ENCODE data around the gene MAST4.

Gene MAST4

DNA sequence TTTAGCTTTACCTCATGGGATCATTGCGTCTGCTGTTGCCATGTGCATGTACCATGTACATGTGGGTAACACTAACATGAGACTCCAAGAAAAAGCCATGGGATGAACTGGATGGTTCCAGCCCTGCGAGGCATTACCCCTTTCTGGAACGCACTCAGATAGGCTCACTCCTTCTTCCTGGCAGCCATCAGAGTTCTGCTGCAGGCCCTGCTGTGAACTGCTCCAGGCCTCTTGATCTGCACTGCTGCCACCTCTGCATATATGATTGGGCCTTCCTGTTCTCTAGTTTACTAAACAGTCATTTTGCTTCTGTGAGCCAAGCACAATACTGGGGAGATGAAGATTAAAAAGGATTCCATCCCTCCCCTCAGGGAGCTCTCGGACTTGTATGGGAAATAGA is 379.9 kb downstream of the MAST4 start:
- TF ChIP-seq GABPA (IDR thresholded peaks at IDR 0.05; ENCODE audit: low read depth): no peak
- DNase-seq (ENCODE audit: low read depth in 1 of 2, low spot score in 1 of 2): no peak
- H3K27ac ChIP-seq (replicated peaks): no peak overlapping the region
- H3K27me3 ChIP-seq (ENCODE audit: insufficient read depth, poor library complexity, severe bottlenecking): no peaks in the 10 kb centered on the region
- H3K4me3 ChIP-seq (replicated peaks; ENCODE audit: insufficient read depth, low read length): no peak overlapping the region

DNA sequence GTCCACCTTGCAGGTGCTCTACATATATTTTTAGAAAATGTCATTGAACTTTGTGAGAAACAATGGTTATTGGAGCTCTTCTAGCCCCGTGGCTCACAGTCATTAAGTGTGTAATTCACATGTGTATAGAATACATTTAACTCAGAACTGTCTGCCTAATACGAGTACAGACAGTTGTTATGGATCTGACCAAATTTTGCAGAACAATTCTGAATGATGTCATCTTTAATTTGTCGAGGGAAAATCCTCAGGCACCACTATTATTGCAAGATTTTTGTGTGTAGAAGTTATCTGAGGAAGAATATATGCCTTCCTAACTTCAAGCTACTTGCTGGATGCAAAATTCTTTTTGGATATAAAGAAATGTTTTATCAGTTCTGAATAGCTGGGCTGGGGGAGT is 383.5 kb downstream of the MAST4 start:
- no peak for TF ChIP-seq SPI1 (IDR thresholded peaks at IDR 0.05; ENCODE audit: borderline replicate concordance, low read depth)
- TF ChIP-seq GABPA (IDR thresholded peaks at IDR 0.05; ENCODE audit: low read depth): no peak
- no peak for TF ChIP-seq POLR2AphosphoS5 (IDR thresholded peaks at IDR 0.05; ENCODE audit: low read depth)
- TF ChIP-seq, protein P1, sequence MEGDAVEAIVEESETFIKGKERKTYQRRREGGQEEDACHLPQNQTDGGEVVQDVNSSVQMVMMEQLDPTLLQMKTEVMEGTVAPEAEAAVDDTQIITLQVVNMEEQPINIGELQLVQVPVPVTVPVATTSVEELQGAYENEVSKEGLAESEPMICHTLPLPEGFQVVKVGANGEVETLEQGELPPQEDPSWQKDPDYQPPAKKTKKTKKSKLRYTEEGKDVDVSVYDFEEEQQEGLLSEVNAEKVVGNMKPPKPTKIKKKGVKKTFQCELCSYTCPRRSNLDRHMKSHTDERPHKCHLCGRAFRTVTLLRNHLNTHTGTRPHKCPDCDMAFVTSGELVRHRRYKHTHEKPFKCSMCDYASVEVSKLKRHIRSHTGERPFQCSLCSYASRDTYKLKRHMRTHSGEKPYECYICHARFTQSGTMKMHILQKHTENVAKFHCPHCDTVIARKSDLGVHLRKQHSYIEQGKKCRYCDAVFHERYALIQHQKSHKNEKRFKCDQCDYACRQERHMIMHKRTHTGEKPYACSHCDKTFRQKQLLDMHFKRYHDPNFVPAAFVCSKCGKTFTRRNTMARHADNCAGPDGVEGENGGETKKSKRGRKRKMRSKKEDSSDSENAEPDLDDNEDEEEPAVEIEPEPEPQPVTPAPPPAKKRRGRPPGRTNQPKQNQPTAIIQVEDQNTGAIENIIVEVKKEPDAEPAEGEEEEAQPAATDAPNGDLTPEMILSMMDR (IDR thresholded peaks at IDR 0.05; ENCODE audit: insufficient read depth, low read length): no peak
- TF ChIP-seq, protein P2, sequence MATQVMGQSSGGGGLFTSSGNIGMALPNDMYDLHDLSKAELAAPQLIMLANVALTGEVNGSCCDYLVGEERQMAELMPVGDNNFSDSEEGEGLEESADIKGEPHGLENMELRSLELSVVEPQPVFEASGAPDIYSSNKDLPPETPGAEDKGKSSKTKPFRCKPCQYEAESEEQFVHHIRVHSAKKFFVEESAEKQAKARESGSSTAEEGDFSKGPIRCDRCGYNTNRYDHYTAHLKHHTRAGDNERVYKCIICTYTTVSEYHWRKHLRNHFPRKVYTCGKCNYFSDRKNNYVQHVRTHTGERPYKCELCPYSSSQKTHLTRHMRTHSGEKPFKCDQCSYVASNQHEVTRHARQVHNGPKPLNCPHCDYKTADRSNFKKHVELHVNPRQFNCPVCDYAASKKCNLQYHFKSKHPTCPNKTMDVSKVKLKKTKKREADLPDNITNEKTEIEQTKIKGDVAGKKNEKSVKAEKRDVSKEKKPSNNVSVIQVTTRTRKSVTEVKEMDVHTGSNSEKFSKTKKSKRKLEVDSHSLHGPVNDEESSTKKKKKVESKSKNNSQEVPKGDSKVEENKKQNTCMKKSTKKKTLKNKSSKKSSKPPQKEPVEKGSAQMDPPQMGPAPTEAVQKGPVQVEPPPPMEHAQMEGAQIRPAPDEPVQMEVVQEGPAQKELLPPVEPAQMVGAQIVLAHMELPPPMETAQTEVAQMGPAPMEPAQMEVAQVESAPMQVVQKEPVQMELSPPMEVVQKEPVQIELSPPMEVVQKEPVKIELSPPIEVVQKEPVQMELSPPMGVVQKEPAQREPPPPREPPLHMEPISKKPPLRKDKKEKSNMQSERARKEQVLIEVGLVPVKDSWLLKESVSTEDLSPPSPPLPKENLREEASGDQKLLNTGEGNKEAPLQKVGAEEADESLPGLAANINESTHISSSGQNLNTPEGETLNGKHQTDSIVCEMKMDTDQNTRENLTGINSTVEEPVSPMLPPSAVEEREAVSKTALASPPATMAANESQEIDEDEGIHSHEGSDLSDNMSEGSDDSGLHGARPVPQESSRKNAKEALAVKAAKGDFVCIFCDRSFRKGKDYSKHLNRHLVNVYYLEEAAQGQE (IDR thresholded peaks at IDR 0.05; ENCODE audit: insufficient replicate concordance, low read depth): no peak
- no peak for DNase-seq (ENCODE audit: low read depth in 1 of 2, low spot score in 1 of 2)
- H3K27me3 ChIP-seq (ENCODE audit: insufficient read depth, poor library complexity, severe bottlenecking): no peaks in the 10 kb centered on the region
- no peak overlapping the region for H3K4me3 ChIP-seq (replicated peaks; ENCODE audit: insufficient read depth, low read length)
- no peak overlapping the region for H3K27ac ChIP-seq (replicated peaks)

DNA sequence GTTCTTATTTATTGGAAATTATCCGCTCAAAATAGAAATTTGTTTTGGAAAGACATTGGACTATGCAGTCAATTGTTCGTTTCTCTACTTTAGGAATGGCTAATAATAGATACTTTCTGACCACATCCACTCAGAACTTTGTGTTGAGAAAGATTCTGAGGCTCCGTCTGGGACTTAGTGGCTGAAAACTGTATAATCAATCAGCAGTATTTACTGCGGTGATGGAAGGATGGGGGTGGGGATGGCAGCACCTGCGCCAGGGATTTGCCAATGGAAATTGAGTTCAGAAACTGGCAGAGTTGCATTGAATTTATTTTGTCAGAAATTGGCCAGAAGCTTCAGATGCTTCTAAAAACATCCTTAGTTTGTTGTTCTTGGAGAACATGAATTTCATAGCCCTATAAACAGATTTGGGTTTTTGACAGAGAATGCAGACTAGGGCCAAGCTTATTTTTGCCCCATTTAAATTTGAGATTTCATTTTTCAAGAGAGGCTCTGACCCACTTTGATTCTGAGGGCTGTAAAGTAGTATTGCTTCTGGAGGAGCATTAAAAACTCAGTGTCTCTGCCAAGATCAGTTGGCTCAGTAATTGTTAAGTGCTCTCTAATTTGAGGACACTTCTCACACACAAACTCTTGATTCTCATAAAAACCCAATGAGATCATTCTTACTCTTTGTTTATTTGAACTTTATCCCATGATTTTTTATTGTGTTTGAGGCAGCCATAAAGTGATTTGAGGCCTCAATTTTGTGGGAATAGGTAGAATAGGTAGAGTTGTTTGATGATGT is 385.3 kb downstream of the MAST4 start:
- TF ChIP-seq, protein P2 (IDR thresholded peaks at IDR 0.05; ENCODE audit: insufficient replicate concordance, low read depth): no peak
- TF ChIP-seq POLR2AphosphoS5 (IDR thresholded peaks at IDR 0.05; ENCODE audit: low read depth): no peak
- TF ChIP-seq, protein P1 (IDR thresholded peaks at IDR 0.05; ENCODE audit: insufficient read depth, low read length): no peak
- no peak for TF ChIP-seq GABPA (IDR thresholded peaks at IDR 0.05; ENCODE audit: low read depth)
- TF ChIP-seq SPI1 (IDR thresholded peaks at IDR 0.05; ENCODE audit: borderline replicate concordance, low read depth): no peak
- Histone ChIP-seq H3K27ac (replicated peaks) (no peak overlapping the region), H3K27me3 (ENCODE audit: insufficient read depth, poor library complexity, severe bottlenecking) (no peaks in the 10 kb centered on the region), H3K4me3 (replicated peaks; ENCODE audit: insufficient read depth, low read length) (no peak overlapping the region)
- no peak for DNase-seq (ENCODE audit: low read depth in 1 of 2, low spot score in 1 of 2)

DNA sequence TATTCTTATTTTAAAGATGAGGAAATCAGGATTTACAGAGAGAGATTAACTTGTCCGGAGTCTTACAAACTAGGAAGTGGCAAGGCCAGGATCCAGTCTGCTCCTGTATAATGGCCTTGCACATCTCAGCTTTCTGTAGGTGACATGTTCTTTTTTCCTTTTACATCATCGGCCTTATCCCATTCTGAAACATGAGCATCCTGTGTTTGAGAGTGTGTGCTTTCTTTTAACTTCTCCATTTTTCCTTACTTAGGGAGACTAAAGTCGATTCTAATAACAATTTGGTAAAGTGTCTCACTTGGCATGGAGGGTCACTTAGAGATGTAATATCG is 385.8 kb downstream of the MAST4 start:
- H3K27ac ChIP-seq (replicated peaks): no peak overlapping the region
- no peaks in the 10 kb centered on the region for H3K27me3 ChIP-seq (ENCODE audit: insufficient read depth, poor library complexity, severe bottlenecking)
- no peak overlapping the region for H3K4me3 ChIP-seq (replicated peaks; ENCODE audit: insufficient read depth, low read length)
- no peak for DNase-seq (ENCODE audit: low read depth in 1 of 2, low spot score in 1 of 2)
- TF ChIP-seq SPI1 (IDR thresholded peaks at IDR 0.05; ENCODE audit: borderline replicate concordance, low read depth) (no peak), POLR2AphosphoS5 (IDR thresholded peaks at IDR 0.05; ENCODE audit: low read depth) (no peak), GABPA (IDR thresholded peaks at IDR 0.05; ENCODE audit: low read depth) (no peak)
- TF ChIP-seq, protein P2 (IDR thresholded peaks at IDR 0.05; ENCODE audit: insufficient replicate concordance, low read depth): no peak
- TF ChIP-seq, protein P1 (IDR thresholded peaks at IDR 0.05; ENCODE audit: insufficient read depth, low read length): no peak
